Dermis blood vessel endothelial cell (primary cell): ENCODE measurements around the gene ADGRG3. TPM values are rescaled to one million over a fixed set of nuclear protein-coding genes. Genes with fewer than 3 reads are reported as not detected.
A peak's percentile ranks its signal among the peaks of the same experiment; 100 is the strongest.

Experiments used
- DNase-seq: peaks from one replicate; pipeline ENCODE4 v3.0.0; 2010
- total RNA-seq: library from RNA; depleted of rRNA; stranded (reverse); fragments of >200 nt; gene quantifications from 2 replicates; pipeline ENCODE4 v1.2.3, GENCODE V29; 2014

The ADGRG3 gene
- total RNA-seq, 1 donor from 2014 or later: 4.6 TPM

DNA sequence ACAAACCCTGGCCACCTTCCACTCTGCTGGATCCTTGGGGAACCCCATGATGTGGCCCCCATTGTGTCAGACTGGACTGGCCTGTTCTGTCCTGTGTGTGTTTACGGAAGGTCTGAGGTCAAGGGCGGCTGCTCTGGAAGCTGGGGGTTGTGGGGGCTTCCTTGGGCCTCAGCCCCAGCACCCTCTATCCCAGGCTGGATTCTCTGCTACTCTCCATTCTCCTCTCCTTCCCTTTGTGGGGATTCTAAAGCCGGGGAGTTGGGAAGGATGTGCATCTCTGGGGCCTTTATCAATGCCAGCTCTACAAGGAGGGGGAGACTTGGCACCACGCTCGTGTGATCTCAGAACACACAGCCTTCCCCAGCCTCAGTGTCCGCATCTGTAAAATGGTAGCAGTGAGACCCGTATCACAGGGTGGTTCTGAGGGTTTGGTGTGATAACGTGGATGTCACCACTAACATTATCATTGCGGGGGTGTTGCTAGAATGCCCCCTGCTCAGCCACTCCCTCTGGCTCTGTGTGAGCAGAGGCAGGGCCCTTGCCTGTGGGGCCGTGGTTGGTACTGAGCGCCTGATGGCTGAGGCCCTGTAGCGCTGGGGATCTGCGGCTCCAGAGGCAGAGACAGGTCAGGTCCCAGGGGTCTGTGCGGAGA, 21.6 kb upstream of the ADGRG3 start:
- peak; percentile 71 for DNase-seq

- peak; percentile 65 for DNase-seq
These were observed 20.8 kb upstream of the ADGRG3 start for GRCh38 chr16:57647136-57647875.

DNA sequence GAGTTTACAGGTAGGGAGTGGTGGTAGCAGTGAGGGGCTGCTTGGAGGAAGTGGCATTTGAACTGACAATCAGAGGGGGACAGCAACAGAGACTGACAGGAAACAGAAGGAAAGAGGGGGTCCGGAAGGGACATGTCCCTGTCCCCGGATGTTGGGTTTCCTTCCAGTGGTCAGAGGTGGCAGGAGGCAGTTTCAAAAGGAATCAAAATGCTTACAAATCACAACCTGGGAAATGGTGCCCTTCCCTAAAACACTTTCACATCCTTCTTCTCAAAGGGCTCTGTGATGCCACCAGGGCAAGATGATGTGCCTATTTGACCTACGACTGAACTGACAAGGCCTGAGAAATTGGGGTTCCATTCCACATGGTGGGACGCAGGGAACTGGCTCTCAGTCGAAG, 20.0 kb upstream of the ADGRG3 start:
- no peak for DNase-seq

DNA sequence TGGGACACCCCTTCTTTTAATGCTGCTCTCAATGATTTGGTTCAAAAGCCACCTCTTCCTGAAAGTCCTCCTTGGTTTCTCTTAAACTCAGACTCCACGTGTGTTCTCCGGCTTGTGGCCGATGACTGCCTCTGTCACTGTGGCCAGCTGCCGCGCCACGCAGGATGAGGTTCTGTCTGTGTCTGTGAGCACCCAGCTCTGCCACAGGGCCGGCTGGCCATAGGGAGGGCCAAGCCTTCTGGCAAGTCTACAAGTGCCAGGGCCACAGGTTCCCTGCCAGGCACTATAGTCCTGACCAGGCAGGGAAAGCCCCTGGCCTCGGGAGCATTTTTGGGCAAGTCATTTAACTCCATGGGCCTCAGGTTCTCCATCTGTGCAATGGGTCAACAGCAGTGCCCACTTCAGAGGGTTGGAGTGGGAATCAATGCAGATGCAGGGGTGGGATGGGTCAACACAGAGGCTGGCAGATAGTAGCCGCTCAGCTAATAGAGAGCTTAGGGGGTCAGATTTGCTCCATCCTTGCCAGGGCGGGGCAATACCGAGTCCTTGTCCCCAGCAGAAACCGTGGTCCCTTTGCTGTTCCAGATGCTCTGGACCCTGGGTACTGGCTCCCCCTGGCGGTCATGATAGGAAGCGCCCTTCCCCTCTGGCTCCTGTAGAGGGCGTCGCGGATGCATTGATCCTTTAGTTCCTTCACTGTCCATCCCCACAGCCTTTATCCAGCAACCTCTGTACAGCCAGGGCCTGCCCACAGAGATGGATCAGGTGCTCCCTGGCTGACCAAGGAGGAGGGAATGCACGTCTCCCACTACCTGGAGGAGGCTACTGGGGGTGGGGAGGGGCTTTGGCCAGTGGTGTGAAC, 19.3 kb upstream of the ADGRG3 start:
- DNase-seq: peak; percentile 90

GRCh38 chr16:57649443-57649751, 18.7 kb upstream of the ADGRG3 start:
- no peak for DNase-seq

- no peak for DNase-seq
These were observed 18.3 kb upstream of the ADGRG3 start for GRCh38 chr16:57649846-57650245.

- no peak for DNase-seq
These were observed 16.5 kb upstream of the ADGRG3 start for GRCh38 chr16:57651344-57652333.

GRCh38 chr16:57652695-57653471, 15.2 kb upstream of the ADGRG3 start:
- no peak for DNase-seq

DNA sequence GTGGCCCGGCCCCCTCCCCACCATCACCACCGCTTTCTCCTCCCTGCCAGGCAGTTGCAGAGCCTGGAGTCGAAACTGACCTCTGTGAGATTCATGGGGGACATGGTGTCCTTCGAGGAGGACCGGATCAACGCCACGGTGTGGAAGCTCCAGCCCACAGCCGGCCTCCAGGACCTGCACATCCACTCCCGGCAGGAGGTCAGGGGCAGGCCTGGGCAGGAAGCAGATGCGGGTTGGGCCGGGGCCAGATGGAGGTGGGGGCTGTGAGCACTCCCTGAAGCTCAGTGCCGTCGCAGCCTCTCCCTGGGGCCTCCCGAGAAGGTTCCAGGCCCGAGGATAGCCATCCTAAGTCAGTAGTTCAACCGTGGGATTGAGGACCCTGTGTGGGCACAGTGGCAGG, 14.2 kb upstream of the ADGRG3 start:
- peak; percentile 86 for DNase-seq

DNA sequence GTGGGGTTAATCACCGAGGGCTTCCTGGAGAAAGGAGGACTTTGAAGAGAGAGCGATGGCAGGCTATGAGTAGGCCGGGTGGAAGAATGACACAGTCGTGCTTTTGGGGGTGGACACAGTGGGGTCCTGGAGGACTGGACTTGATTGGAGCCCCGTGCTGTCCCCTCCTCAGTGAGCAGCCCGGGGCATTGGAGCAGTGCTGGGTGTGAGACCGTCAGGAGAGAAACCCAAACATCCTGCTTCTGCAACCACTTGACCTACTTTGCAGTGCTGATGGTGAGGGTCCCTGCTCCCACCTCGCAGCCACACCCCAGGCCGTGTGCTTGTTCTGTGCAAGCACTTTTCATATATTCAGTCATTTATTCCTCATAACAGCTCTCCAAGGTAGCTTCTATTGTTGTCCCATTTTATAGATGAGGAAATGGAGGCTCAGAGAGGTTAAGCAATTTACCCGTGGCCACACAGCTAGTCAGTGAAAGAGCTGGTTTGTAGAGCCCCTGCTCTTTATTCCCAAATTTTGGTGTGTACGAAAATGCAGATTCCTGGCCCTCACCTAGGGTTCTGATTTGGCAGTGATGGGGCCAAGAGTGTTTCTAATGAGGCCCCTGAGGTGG, 11.7 kb upstream of the ADGRG3 start:
- no peak for DNase-seq

DNA sequence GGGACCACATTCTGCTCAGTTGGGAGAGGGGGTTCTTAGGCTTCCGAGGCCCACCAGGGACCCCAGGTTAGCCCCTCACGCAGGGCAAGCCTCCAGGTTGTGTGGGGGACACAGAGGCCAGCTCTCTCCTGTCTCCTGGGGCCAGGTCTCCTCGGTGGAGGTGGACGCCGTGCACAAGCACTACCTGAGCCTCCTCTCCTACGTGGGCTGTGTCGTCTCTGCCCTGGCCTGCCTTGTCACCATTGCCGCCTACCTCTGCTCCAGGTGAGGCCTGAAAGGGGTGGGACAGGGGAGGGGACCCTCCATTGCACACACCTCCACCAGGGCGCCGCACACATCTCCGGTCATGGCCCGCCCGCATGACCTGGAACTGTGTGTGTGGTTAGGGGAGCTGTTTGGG, 10.9 kb upstream of the ADGRG3 start:
- no peak for DNase-seq

DNA sequence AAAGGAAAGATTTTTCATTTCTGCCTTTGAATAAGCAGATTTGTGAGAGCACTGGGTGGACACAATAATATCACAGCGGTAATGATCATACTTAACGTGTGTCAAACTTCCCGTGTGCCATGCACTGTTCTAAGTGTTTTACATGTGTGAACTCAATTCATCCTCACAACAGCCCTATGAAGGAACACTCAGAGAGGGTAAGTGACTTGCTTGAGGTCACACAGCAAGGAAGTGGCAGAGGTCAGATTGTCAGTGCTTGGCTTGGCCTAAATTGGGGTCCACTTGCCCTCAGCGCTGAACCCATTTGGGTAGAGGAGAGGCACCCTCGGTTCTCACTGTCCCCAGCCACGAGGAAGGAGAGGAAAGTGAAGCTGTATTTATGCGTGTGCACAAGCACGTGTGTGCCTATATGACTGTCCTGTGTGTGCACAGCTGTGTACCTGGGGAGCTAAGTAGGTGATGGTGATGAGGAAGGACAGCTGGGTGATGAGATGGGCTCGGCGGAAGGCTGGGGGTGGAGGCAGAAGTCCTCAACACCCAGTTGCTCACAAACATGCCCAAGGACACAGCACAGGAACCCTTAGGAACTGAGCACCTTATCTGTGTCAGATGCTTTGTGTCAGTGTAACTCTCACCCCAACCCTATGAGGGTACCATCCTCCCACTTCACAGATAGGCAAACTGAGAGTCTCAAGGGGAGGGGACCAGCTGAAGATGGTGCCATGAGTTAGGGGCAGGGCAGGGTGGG, 9.8 kb upstream of the ADGRG3 start:
- no peak for DNase-seq

DNA sequence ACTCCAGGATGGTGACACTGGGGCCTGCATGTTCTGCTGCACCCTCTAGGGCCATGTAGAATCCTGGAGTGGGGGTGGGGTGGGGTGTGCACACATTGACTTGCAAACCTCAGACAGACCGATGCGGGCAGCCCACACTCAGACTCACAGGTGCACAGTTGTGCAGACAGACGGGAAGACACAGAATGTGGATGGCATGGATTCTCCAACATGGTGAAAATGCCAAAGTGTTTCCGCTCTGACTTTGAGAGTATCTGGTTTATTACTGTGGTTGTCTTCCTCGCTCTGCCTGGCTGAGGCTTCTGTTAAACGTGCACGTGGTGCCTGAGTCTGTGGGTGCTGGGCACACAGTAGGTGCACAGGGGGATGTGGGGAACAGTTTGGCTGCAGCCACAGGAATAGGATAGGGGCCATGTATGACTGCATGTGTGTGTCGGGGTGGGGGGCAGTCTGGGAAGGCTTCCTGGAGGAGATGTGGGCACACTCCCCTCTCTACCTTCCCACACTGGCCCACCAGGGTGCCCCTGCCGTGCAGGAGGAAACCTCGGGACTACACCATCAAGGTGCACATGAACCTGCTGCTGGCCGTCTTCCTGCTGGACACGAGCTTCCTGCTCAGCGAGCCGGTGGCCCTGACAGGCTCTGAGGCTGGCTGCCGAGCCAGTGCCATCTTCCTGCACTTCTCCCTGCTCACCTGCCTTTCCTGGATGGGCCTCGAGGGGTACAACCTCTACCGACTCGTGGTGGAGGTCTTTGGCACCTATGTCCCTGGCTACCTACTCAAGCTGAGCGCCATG, 9.0 kb upstream of the ADGRG3 start:
- no peak for DNase-seq

DNA sequence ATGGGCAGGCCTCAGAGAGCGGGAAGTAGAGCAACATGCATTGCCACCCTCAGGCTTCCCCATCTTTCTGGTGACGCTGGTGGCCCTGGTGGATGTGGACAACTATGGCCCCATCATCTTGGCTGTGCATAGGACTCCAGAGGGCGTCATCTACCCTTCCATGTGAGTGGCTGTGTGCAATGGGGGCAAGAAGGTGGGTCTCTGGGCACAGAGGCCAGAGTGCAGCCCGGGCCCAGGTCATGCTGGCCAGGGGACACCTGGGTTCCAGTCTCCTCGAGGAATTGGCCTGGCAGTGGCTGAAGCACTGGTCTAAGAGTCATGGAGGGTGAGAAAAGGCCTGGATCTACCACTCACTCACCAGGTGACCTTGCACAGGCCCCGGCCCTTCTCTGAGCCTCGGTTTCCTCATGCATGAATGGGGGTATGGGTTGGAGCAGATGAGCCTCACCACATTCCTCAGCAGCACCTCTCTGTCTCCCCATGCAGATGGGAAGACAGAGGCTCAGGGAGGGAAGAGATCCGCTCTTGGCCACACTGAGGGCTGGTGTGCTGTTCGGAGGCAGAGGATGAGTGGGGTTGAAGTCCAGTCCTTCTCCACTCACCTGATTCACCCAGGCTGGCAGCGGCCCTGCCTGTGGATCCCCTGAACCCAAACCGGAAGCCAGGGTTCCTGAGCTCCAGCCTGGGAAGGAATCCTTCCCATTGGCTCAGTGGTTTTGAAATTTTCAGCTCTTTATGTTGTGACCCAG, 7.2 kb upstream of the ADGRG3 start:
- DNase-seq: no peak

GRCh38 chr16:57661510-57661909, 6.6 kb upstream of the ADGRG3 start:
- no peak for DNase-seq

DNA sequence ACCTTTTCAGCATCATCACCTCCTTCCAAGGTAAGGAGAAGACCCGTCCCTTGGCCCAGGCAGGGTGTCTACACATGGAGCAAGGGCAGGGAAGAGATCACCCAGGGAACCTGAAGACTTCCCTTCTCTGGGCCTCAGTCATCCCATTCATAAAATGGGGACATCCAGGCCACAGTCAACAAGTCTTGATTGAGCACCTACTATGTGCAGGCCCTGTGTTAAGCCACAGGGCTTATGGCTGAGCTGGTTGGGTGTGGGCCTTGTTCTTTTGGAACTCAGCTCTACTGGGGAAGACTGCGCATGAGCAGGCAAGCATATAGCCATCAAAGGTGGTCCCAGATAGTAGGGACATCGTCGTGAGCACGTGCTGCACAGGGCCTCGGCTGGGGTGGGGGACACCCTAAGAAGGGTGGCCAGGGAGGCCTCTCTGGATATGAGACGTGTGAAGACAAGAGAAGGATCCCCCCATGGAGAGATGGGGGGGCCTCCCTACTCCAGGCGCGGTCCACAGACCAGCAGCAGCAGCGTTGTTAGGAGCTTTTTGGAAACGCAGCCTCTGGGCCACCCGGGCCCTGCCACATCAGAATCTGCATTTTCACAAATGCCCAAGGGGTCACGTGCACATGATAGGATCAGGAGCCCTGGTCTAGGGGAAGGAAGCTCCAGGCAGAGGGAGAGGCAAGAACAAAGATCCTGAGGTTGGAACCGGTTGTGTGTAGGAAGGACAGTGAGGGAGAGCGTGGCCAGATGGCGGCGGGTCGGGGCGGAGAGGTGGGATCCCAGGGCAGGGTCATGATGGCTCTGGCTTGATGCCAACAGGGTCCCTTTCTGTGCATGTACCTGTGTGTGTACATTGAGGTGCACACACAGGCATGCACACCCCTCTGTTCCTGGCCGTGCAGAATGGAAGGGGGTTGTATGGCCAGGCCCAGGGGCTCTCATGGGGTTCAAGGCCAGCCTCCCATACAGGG, 5.9 kb upstream of the ADGRG3 start:
- no peak for DNase-seq

GRCh38 chr16:57663436-57663835, 4.7 kb upstream of the ADGRG3 start:
- no peak for DNase-seq
